ENCODE data around the gene TMEM144.

TMEM144 gene

DNA sequence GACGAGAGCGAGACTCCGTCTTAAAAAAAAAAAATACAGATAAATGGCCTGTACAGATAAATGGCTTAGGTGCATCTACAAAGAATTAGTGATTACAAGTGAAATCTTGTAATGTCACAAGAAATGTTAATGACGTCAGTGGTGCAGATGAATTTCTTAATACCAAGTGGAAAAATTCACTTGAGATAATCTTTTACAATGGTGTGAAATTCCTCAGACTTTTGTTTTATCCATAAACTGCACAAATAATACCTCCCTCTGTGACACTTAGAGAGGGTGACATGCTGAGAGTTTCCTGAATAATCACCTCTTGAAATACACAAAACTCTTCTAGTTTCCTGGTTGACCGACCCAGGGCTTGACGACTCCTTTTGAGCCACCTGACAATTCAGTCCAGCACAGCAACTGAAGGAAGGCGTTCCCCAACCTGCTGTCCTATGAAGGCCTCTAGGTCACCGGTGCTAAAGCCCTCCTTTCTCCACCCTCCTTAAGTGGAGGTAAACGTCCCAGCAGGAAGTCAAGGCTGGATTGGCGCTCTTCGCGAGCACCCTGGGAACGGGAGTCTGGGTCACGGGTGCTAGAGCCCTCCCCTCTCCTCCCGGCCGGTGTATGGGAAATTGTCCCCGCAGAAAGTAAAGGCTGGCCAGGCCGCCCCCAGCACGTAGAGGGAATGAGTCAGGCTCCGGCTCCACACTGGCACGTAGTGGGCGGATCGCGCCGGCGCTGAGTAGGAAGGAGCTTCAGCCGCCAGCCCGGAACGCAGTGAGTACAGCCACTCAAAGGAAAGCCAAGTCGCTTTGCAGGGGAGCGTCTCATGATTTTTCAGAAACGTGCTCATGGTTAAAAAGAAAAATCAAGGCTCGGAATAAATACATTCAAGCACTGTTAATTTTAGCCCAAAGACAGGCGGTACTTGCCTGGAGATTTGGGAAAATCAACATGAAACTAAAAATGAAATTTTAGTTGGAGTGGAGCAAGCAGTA lies at the start of gene TMEM144:
TSS of gene TMEM144 (plus strand) at position 662 of the 983 bp plus-strand sequence. CDS start 2,182 bp downstream, outside the sequence.
- peak; percentile 90 for DNase-seq

DNA sequence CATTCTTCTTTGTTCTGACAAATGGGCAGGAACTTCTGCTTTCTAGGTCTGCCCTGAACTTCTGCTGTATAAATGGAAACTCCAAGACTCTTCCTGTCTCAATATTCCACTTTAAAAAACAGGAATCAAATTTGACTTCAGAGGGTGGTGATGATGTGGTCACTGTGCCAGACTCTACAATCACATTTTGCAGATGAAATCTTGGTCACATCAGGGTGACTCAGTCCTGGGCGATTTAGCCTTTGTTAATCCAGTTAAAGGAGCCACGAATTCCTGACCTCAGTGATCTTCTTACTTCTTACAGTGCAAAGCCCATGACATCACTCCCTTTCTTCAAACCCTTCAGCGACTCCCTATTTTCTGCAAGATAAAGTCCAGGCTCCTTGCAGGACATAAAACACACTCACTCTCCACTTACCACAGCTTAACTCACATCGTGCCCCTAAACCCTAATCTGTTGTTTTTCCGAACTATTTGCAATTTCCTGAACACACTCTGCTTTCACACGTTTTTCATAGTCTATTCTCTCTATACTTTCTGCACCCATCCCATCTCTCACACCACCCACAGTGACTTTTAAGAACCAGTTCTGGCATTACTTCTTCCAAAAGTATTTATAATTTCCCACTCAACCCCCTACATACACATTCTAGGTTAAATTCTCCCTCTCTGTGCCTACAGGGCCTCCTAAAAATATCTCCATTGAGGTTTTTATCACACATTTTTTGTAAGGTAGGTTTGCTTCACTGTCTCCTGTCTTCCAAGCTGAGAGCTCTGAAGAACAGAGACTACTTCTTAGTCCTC lies 48.5 kb upstream of the TMEM144 start:
- peak; percentile 93 for DNase-seq

DNA sequence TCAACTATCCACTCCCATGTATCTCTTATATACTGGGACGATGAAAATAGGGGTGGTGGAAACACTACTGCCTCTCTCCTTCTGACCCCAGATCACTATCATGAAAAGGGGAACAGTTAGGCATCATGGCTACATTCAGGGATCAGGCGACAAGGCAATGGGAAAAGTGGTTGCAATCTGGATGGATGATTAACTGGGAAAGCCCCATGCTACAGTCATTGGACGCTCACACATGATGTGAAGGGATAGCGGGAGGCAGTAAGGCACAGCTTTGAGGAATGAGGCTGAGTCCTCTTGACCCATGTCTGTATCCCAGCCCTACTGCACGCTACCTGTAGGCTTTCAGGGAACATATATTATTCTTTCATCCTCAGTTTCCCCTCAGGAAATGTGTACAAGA lies 47.7 kb upstream of the TMEM144 start:
- no peak for DNase-seq

DNA sequence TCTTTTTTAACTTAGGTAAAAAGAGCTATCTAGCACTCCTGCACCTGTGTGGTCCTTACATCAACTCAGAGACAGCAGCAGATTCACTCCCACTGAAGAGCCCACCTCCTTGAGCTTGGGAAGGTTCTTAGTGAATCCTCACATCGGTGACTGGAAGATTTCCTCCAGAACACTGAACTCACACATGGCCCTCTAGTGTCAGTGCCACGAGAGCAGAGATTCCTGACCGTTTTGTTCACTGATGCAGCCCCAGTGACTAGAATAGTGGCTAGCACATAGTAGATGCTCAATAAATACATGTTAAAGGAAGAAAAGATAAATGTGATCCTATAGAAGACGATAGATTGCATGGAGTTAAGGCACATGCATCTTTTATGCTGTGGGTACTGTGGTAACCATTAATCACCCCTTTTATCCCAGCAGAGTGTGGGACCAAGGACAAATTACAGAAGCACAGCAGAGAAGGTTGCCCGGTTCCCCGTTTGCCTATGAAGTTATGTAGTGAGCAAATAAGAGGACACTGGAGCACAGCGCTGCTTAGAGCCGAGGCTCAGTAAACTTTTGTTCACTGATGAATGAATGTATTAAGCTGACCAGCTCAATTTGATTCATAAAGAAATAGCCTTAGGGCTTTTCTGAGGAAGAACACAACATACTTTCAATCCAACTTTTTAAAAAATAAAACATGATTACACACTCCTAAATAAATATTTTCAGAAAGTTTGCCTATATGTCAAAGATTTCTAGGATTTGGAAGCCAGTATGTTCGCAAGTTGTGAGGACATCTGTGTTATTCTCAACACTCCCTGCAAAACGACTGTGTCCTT lies 46.1 kb upstream of the TMEM144 start:
- DNase-seq, result no peak

DNA sequence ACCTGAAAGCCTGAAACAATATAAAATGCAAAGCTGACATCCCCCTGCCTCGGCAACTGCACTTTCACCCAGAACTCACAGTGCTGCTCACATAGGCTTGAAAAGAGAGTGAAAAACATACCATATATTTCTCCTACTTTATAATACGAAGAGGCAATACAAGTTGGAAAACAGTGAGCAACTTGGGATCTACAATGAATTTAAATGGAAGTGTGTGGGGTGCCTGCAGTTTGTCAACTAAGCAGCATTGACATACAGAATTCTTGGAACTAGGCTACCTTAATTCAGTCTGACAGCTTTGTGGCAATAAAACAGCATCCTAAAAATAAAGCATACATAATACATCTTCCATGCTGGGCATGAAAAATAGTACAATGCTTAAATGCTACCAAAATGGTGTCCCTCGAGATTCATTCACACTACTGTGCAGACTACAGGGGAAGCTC lies 45.5 kb upstream of the TMEM144 start:
- DNase-seq, result no peak

DNA sequence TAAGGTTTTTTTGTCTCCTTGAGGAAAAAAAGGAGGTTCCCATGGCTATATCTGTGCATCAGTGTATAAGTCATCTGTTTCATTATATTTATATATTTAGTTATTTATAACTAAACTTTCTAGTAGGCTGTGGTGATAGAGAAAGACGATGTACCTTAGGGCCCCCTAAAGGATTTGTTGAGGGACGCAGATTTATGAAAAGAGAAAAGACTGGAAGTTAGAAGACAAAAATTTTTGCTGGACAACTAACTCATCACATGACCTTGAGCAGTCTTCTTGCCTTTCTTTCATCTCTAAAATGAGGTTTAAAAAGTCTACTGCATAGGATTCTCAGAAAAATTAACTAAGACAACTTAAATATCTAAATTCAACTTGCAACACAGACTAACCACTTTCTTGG lies 43.6 kb upstream of the TMEM144 start:
- no peak for DNase-seq

DNA sequence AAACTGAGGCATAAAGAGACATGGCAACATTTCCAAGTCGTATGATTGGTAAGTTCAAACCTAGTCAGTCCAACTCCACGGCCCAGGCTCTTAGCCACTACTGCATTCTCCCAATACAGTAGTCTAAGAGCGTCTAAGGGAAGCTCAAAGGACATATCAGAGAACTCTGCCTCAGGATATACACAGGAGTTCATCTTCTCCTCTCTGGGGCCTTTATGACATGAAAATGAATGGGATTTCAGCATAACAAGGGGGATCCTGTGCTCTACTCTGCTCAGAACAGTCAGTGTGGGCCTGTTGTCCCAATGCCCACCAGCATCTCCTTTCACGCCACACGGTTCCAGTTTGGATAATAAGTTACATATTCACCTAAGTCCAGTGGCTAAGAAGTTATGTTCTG lies 41.7 kb upstream of the TMEM144 start:
- no peak for DNase-seq

DNA sequence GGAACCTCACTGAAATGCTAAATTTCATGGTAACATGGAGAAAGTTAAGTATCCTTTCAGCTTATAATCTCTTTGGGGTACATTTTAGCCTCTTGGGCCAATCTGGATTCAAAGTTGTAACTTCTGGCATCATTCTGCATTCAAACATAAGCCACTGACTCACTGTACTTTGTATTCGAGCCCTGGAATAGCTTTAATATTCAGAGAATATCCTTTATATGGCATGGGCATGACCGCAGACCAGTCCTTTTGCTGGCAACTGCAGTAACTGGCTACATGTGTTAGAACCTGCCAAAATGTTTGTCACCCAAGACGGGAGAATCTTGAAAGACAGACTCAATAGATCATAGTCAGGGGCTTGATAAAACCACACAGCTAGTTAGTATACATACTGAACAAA lies 40.8 kb upstream of the TMEM144 start:
- no peak for DNase-seq

DNA sequence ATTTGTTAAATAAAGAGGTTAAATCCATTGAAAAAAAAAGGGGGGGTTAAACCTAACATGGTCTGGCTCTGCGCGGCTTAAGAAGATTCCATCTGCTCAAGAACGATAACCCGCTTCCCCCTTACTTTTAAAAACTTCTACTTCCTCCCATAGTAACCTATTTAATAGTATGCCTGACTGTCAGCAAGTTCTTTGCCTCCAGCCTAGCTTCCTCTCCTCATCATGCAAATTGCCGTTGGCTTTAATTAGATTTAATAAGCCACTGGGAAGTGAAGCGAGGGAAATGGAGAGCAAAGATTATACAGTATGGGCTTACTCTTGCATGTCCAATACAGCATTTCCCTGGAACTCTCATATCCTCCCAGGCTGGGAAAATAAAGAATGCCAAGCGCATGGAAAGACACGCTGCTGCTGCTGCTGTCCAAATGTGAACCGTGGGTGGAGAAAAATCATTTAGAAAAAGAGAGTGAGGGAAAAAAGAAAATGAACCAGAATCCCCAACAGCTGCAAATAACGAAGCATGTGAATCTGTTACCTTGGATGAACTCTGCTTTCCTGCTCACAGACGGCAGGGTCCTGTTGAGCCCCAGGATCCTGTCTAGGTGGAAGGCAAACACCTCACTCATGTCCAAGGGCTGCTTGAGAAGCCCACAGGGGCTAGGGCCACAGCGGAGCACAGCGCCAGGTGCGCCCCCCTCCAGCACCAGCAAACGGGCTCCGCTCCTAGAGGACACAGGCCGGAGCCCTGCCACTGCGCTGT lies 40.2 kb upstream of the TMEM144 start:
- no peak for DNase-seq

DNA sequence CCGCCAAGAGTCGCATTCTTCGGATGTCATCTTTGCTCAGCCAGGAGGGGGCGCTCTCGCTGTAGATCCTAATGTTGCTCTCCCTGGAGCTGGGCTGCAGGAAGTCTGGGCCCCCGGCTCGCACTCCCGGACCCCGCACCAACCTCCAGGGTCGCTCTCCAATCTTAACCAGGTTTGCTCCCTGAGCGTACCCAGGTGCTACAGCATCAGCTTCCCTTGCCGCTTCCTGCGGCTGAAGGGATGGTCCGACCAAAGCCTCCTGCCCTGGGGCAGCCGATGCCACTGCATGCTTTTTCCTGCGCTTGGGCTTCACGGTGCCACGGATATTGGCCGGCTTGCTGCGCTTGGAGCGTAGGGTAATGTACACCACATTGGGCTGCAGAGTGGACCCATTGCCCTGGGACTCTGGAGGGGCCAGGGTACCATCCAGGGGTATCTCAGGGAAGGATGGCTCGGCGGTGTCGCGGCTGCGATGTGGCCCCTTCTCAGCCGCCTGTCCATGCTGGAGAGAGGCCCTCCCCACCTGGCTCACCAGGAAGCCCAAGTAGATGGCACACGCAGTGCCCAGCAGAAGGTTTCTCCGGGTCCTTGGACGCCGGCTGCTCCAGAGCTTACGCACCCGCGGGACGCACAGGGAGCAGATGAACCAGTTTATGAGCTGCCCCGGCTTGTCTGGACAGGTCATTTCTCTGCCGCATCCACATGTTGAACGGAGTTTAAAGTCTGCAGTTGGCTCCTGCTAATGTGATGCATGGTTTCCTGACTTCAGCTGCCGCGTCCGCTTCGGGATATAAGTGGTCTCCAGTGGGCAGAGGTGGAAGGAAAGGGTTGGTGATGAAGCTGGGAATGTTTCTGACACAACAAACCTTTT lies 39.4 kb upstream of the TMEM144 start:
- DNase-seq, result peak; percentile 56

DNA sequence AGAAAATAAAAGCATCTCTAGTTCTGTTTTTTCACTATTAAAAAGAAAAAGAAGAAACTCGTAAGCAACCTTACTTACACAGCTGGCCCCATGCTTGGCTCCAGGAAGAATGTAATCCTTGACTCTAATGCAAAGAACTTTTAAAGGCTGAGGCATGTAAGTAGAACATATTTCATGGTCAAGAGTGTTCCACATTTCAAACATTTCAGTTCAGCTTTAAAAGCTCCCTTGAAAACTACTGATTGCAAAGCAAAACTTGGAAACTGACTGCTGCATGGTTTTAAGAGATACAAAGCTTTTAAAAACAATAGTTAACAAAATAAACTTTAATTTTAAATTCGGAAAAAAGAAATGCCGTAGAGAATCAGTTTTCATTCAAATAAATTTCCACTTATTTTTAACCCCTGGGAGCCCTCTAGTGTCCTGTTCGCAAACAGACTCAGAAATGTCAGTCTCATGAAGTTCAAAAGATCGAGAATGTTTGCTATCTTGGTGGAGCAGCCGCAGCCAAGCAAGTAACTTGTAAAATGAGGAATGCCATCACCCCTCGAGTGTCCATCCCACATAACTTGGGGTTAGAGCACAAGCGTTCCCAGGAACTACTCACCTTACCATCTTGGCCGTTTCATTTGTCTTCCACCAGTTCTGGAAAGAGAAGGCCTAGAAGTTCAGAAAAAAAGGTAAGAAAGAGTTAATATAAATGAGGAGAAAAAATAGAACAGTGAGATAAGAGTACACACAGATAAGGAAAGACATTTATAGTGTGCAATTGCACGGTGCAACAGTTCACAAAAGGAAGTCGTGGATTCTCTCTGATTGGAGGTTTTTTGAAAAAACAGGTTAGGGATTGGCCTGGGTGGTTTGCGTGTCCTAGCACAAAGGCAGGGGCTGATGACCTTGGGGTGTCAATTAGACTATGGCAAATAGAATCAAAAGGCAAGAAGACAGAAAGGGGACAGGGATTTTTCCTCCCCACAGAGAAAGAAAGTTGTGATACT lies 37.7 kb upstream of the TMEM144 start, which contains the start of gene GASK1B:
TSS of gene GASK1B (minus strand) at position 765 of the 998 bp plus-strand sequence. CDS start 1,650 bp downstream, outside the sequence.
- DNase-seq, result peak; percentile 69

DNA sequence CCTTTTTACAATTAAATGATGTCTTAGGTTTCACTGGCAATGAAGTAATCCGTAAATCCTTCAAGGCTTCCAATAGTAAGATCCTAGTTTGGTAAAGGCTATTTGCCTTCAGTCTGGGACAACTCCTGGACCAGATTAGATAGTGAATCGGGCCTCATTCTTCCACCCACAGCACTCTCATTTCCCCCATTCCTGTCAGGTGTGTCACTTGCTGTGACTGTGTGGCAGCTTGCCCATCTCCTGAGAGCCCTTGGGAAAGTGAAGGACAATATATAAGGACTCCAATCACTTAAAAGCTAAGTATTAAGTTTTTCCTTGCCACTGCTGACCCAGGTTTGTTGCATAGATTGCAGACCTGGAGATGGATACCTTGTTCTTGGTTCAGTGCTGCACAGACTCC lies 34.2 kb upstream of the TMEM144 start:
- peak; percentile 65 for DNase-seq

DNA sequence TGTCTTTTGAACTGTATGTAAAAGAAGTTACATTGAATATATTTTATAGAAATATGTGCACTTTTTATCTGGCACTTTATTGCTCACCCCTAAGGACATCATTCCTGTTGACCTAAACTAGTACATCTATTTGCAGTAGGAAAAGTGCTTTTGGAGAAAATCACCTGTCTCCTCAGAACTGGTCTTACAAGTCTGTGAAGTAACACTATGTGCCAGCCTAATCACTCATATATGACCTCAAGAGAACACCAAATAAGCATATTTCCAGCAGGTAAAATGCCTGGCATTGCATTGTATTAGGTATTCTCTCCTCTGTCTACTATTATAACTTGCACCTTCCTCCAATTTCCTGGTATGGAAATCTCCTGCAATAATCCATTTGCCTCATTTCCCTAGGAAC lies 33.5 kb upstream of the TMEM144 start:
- no peak for DNase-seq

DNA sequence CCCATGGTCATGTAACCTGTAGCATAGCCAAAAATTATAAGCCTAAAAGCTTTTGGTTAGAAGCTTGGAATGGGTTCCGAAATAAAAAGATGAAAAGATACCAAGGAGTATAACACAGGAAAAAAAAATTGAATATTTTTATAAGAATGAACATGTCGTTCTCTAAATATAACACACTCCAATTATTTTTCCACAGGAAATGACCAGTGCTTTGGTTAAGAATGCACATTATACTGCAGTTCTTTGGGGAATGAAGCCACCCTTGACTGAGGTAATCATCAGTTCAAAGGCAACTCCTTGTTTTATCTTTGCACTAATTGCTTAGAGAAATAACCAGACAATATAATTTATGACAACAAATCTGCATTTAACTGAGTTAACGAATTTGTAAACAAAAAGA lies 30.8 kb upstream of the TMEM144 start:
- DNase-seq, result no peak

DNA sequence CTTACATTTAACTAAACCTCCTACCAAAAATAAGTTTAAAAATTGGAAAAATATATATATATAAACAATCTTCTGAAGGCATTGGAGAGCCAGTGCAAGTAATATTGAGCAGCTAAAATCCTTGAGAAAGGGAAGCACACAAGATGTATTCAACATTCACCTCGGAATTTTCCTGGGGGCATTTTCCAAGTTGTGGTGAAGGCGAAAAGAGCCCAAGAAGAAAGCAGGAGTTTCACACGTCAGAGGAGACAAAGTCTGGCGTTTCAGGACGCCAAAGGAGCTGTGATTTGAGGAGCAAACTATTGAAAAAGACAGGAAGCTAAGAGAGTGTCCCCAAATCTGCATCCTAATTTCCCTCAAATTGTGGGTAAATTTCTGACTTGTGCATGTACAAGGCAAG lies 28.4 kb upstream of the TMEM144 start:
- DNase-seq, result no peak

DNA sequence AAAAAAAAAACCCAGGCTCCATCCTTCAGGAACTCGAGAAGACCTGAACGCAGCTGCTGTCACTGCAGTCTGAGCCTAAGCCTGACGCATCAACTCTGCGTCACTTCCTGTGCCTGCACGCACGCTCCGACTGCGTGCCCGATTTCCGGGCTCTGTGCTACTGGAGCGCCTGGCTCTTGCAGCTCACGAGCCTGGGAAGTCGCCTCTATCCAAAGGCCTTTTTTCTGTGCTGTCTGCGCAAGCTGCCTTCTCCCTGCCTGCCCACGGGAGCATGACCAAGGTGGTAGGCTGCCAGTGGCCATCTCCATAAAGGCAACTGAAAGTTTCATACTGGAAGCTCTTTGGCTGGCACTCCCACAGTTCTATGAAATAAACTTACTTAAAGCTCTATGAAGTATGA lies 27.6 kb upstream of the TMEM144 start:
- DNase-seq, result no peak

DNA sequence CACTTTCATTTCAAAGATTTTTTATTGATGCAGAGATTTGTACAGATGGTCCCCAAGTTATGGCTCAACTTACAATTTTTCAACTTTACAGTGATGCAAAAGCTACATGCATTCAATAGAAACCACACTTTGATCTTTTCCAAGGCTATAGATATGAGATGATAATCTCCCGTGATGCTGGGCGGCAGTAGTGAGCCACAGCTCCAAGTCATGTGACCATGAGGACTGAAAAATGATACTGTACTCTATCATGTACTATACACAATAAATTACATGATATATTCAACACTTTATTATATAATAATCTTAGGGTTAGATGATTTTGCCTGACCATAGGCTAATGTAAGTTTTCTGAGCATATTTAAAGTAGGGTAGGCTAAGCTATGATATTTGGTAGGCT lies 23.5 kb upstream of the TMEM144 start:
- DNase-seq, result no peak

DNA sequence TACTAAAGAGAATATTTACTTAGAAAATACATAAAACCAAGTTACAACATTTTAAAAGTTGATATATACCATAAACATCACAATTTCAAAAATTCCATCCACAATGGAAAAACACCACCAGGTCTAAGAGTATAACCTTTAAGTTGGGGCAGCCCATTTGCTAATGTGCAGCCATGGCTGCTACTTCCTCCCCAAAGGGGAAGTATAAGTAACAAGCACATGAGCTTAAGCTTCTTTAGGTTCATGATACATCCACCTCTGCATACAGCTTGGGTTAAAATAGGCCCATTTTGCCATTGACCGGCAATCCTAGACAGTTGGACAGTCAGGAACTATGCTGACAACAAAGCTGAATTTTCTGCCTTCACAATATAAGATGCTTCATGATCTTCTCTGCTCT lies 20.9 kb upstream of the TMEM144 start:
- DNase-seq, result no peak

DNA sequence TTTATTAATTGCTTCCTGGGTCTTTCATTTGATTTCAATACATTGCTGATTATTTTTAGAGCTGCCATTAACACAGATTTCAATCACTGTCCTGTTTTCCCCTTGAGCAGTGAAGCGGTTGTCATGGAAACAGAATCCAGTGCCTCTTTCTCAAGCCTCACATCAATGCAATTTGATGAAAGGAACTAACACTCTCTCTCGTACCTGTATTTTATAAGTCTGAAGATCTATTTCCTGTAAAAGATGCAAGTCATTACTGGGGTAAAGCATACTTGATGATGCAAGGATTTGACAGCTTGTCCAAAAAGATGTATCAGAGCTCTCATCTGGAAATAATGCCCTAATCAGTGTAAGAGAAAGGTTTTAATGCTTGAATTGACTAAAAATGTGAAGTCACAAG lies 19.6 kb upstream of the TMEM144 start:
- no peak for DNase-seq
